ENCODE data around the gene DGKA. TPM values are rescaled to one million over a fixed set of nuclear protein-coding genes. Genes with fewer than 3 reads are reported as not detected.
A peak's percentile ranks its signal among the peaks of the same experiment; 100 is the strongest.
"Not testable (repeated sequence)": the region's sequence is repeated elsewhere in the genome, so short reads cannot be mapped to it uniquely, and the experiment has no call there.

Gene DGKA
- polyA plus RNA-seq, 1 of the 3 experiments (the other 2 are of a cell fraction) = 75.9 TPM

- TF ChIP-seq GABPA (IDR thresholded peaks at IDR 0.05; ENCODE audit: low read depth) (0 out of 2 replicates have a peak, but pooled peaks have one; percentile 30), ZBTB33 (IDR thresholded peaks at IDR 0.05; ENCODE audit: borderline replicate concordance, low read depth) (no peak), FOSL2 (IDR thresholded peaks at IDR 0.05; ENCODE audit: borderline replicate concordance, low read depth) (no peak), USF2 (IDR thresholded peaks at IDR 0.05; ENCODE audit: borderline replicate concordance, low read depth, low read length) (no peak), GATA2 (CRISPR knock-in tag; IDR thresholded peaks at IDR 0.05) (no peak), EZH2phosphoT487 (IDR thresholded peaks at IDR 0.05; ENCODE audit: borderline replicate concordance, low read depth) (no peak), NRF1 (IDR thresholded peaks at IDR 0.05; ENCODE audit: low read depth, low read length) (no peak), RCOR1 (IDR thresholded peaks at IDR 0.05; ENCODE audit: low read length) (no peak; the same call in 1 of the 2 replicates), ELF1 (IDR thresholded peaks at IDR 0.05) (no peak)
Measured at GRCh38 chr12:55996715-55997534, 66.0 kb downstream of the DGKA start, which contains the start of gene SUOX (continued).

DNA sequence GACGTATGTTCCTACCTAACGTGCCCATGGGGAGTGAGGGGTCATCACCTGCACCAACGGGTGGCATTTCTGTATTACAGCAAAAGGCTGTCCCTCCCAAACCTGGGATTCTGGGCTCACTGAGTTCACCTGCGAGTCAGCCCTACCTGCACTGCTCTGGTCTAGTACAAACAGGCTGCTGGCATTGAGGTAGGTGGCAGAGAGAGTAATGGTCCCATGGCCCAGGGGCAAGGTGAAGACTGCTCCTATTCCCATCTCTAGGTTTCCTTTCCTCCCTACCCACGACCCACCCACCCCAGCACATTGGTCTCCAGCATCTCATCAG is 66.5 kb downstream of the DGKA start:
- no peaks in the 10 kb centered on the region for H3K9me3 ChIP-seq
- no peaks in the 10 kb centered on the region for H4K20me1 ChIP-seq (ENCODE audit: insufficient read depth)
- WGBS (ENCODE audit: low lambda C conversion rate) = 0% methylated on average over 4 of the region's 5 CpGs
- peak overlapping the region; percentile 99 for H3K4me2 ChIP-seq
- H3K4me3 ChIP-seq (ENCODE audit: low read depth in 2 of 2, low read length in 1 of 2) = peak overlapping the region; percentile 85 to 97
- peaks cover 8 to 25% of the 10 kb centered on the region in 2 experiments for H3K36me3 ChIP-seq (replicated peaks in 1 of 2; ENCODE audit: control insufficient read depth in 1 of 2, insufficient read depth in 2 of 2, low read length in 1 of 2)
- CTCF ChIA-PET = interaction anchor here (0.6 to 10.8 kb wide), 16 partner anchors 10 to 259 kb away, joined by 3 to 183 read pairs (median 6); partner anchors contain the start of genes IKZF4, RAB5B, RPL41 and SMARCC2
- peak overlapping the region; percentile 81 for H3K9ac ChIP-seq
- no peak for TF ChIP-seq MXI1 (IDR thresholded peaks at IDR 0.05; ENCODE audit: low read depth, low read length)
- TF ChIP-seq ZBTB33 (IDR thresholded peaks at IDR 0.05; ENCODE audit: borderline replicate concordance, low read depth) = no peak
- peak overlapping the region; percentile 18 to 84; a peak in 3 of 4 replicates for H3K27ac ChIP-seq (ENCODE audit: low read depth in 2 of 2, low read length in 1 of 2)
- no peaks in the 10 kb centered on the region for H3K27me3 ChIP-seq (ENCODE audit: insufficient read depth)
- H2AFZ ChIP-seq (ENCODE audit: low read depth) = peak overlapping the region; percentile 93
- POLR2A ChIA-PET = interaction anchor here (0.8 to 2.2 kb wide), 5 partner anchors 10 to 168 kb away, joined by 3 to 11 read pairs (median 6); partner anchors contain the start of genes DNAJC14, IKZF4 and PA2G4
- peaks cover 0 to 3% of the 10 kb centered on the region in 2 experiments; a peak in 1 of 4 replicates for H3K4me1 ChIP-seq (ENCODE audit: control insufficient read depth in 1 of 2, insufficient read depth in 2 of 2, low read depth in 1 of 2, low read length in 1 of 2)
- no peak for DNase-seq
- no peaks in the 10 kb centered on the region for H3K9me2 ChIP-seq
- H3F3A ChIP-seq (replicated peaks; ENCODE audit: insufficient read depth) = peaks cover 26% of the 10 kb centered on the region
- peaks cover 9% of the 10 kb centered on the region; the same call in 1 of the 2 replicates for H3K79me2 ChIP-seq (ENCODE audit: insufficient read depth)

- not testable (repeated sequence) for H3K27me3 ChIP-seq (ENCODE audit: insufficient read depth); H3K4me2 ChIP-seq; H3K27ac ChIP-seq (ENCODE audit: low read depth in 2 of 2, low read length in 1 of 2); H4K20me1 ChIP-seq (ENCODE audit: insufficient read depth); H3K9ac ChIP-seq; H3K9me3 ChIP-seq; DNase-seq; H3K9me2 ChIP-seq; H2AFZ ChIP-seq (ENCODE audit: low read depth); H3K79me2 ChIP-seq (ENCODE audit: insufficient read depth); H3K4me1 ChIP-seq (ENCODE audit: control insufficient read depth in 1 of 2, insufficient read depth in 2 of 2, low read depth in 1 of 2, low read length in 1 of 2); H3K4me3 ChIP-seq (ENCODE audit: low read depth in 2 of 2, low read length in 1 of 2)
- H3F3A ChIP-seq (replicated peaks; ENCODE audit: insufficient read depth) = peaks cover 21% of the 10 kb centered on the region
- POLR2A ChIA-PET = interaction anchor here (1.0 kb wide), 1 partner anchor 25 kb away, joined by 3 read pairs; the partner anchor contains the start of gene RAB5B
- CTCF ChIA-PET = interaction anchor here (10.8 kb wide), 1 partner anchor 25 kb away, joined by 183 read pairs; the partner anchor contains the start of gene IKZF4
- H3K36me3 ChIP-seq (replicated peaks in 1 of 2; ENCODE audit: control insufficient read depth in 1 of 2, insufficient read depth in 2 of 2, low read length in 1 of 2) = peaks cover 0 to 12% of the 10 kb centered on the region in 2 experiments
- 81% methylated on average over 6 of the region's 6 CpGs for WGBS (ENCODE audit: low lambda C conversion rate)
Measured at GRCh38 chr12:55999522-55999921, 68.6 kb downstream of the DGKA start.

- POLR2A ChIA-PET; H3K4me3 ChIP-seq (ENCODE audit: low read depth in 2 of 2, low read length in 1 of 2): not testable (repeated sequence)
Measured at GRCh38 chr12:55999999-56000540, 69.1 kb downstream of the DGKA start.

More at GRCh38 chr12:55999999-56000540, 69.1 kb downstream of the DGKA start:
- not testable (repeated sequence) for H2AFZ ChIP-seq (ENCODE audit: low read depth); H3K4me1 ChIP-seq (ENCODE audit: control insufficient read depth in 1 of 2, insufficient read depth in 2 of 2, low read depth in 1 of 2, low read length in 1 of 2); H3K27ac ChIP-seq (ENCODE audit: low read depth in 2 of 2, low read length in 1 of 2); H3K4me2 ChIP-seq; H4K20me1 ChIP-seq (ENCODE audit: insufficient read depth); H3K27me3 ChIP-seq (ENCODE audit: insufficient read depth); H3K9ac ChIP-seq; H3K9me2 ChIP-seq; H3K36me3 ChIP-seq (replicated peaks in 1 of 2; ENCODE audit: control insufficient read depth in 1 of 2, insufficient read depth in 2 of 2, low read length in 1 of 2); DNase-seq; H3K79me2 ChIP-seq (ENCODE audit: insufficient read depth); H3K9me3 ChIP-seq
- 99% methylated on average over 13 of the region's 33 CpGs for WGBS (ENCODE audit: low lambda C conversion rate)
- H3F3A ChIP-seq (replicated peaks; ENCODE audit: insufficient read depth) = peaks cover 16% of the 10 kb centered on the region
- CTCF ChIA-PET = interaction anchor here (10.8 kb wide), 1 partner anchor 24 kb away, joined by 183 read pairs; the partner anchor contains the start of gene IKZF4
